Gastrocnemius medialis (tissue), 4 donors: ENCODE measurements around the gene ARSG.

Source experiments
- POLR2A ChIP-seq, 2 donors: fragments of 450-650 bp; IDR thresholded peaks; one replicate each; pipeline ENCODE4 v1.6.1; 2017; ENCODE audit warnings: antibody characterized with exemption in 2 of 2, mild to moderate bottlenecking in 2 of 2, moderate library complexity in 2 of 2
- TF ChIP-seq, protein P1 (sequence below), 5 experiments: fragments of 450-650 bp in 3 of 5; fragments of 200-600 bp in 2 of 5; sonication (generic) in 2 of 5; IDR thresholded peaks in 4 of 5; conservative IDR thresholded peaks in 1 of 5; 1 replicate in 4 of 5; 2 replicates in 1 of 5; pipeline ENCODE4 v1.5.1; 2016 to 2019; ENCODE audit warnings: antibody characterized with exemption in 5 of 5, mild to moderate bottlenecking in 3 of 5, moderate library complexity in 3 of 5

DNA sequence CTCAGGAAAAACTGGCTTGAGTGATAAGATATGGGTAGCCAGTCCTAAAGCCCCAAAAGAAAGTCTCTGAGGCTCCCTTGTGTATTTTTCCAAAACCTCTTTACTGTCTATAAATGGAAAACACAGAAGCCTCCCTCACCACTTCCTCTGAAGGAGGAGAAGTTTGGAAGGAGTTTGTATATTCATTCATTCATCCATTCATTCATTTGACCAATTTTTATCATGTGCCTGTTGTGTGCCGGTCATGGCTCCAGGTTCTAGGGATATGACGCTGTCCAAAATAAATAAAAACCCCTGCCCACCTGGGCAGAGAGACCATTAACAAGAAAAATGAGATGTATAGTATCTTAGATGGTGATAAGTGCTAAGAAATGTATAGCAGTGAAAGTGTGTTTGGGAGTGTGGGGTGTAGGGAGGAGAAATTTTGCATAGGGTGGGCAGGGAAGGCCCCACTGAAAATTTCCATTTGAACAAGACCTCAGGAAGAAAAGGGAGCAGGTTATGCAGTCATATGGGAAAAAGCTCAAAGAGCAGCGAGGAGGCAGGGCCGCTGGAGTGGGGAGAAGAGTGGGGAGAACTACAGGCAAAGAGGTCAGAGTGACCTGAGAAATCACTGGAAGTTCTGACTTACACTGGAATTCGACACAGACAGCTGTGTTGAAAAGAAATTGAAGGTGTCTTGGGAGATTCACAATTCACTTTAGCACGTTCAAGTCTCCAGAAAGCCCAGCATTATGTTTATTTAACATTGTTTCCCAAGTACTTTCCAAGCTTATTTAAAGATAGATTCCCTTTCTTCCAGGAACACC, 172.1 kb downstream of the ARSG start:
- TF ChIP-seq, protein P1, sequence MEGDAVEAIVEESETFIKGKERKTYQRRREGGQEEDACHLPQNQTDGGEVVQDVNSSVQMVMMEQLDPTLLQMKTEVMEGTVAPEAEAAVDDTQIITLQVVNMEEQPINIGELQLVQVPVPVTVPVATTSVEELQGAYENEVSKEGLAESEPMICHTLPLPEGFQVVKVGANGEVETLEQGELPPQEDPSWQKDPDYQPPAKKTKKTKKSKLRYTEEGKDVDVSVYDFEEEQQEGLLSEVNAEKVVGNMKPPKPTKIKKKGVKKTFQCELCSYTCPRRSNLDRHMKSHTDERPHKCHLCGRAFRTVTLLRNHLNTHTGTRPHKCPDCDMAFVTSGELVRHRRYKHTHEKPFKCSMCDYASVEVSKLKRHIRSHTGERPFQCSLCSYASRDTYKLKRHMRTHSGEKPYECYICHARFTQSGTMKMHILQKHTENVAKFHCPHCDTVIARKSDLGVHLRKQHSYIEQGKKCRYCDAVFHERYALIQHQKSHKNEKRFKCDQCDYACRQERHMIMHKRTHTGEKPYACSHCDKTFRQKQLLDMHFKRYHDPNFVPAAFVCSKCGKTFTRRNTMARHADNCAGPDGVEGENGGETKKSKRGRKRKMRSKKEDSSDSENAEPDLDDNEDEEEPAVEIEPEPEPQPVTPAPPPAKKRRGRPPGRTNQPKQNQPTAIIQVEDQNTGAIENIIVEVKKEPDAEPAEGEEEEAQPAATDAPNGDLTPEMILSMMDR (IDR thresholded peaks at IDR 0.05 in 4 of 5, conservative IDR thresholded peaks at IDR 0.05 in 1 of 5), result peak in 2 of 5 experiments; percentile 1 to 2
- TF ChIP-seq POLR2A (IDR thresholded peaks at IDR 0.05), result no peak
